Measurements from ENCODE around the gene SIGMAR1. TPM values are rescaled to one million over a fixed set of nuclear protein-coding genes. Genes with fewer than 3 reads are reported as not detected.

SIGMAR1 gene
- total and polyA plus RNA-seq, 8 donors = 36.0 to 72.1 (median 45.0) TPM

DNA sequence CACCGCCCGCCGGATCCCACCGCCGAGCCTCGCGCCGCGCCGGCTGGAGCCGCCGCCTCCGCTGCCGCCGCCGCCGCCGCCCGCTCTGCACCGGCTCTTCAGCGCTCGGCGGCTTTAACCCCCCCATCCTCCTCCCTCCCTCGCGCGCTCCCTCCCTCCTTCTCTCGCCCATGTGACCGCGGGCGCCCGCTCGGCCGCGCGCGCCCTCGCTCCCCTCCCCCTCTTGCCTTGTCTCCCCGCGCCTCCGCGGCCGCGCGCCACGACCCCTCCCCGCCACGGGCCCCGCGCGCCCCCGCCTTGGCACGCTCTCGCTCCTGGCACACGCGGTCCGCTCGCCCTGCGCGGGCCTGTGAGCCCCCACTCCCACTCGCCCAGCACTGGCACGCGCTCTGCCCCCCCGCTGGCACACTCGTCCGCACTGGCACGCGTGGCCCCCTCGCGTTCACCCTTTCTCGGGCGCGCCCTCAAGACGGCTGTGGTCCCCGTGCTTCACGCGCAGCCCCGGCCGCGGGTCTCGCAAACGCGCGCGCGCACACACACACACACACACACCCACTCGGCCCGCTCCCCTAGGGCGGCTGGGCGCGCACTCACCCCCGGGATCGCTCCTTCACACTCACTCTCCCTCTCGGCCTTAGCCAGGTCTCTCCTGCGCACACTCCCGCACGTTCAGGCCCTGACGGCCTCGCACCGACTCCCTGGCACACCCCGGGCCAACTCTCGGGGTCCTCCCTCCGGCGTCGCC lies 47.8 kb downstream of the SIGMAR1 start, which contains the start of gene CNTFR:
CNTFR (minus strand) TSS at position 89 of the 745 bp plus-strand sequence. CDS start 20,743 bp downstream, outside the sequence.
- TF ChIP-seq, protein P1, sequence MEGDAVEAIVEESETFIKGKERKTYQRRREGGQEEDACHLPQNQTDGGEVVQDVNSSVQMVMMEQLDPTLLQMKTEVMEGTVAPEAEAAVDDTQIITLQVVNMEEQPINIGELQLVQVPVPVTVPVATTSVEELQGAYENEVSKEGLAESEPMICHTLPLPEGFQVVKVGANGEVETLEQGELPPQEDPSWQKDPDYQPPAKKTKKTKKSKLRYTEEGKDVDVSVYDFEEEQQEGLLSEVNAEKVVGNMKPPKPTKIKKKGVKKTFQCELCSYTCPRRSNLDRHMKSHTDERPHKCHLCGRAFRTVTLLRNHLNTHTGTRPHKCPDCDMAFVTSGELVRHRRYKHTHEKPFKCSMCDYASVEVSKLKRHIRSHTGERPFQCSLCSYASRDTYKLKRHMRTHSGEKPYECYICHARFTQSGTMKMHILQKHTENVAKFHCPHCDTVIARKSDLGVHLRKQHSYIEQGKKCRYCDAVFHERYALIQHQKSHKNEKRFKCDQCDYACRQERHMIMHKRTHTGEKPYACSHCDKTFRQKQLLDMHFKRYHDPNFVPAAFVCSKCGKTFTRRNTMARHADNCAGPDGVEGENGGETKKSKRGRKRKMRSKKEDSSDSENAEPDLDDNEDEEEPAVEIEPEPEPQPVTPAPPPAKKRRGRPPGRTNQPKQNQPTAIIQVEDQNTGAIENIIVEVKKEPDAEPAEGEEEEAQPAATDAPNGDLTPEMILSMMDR (IDR thresholded peaks at IDR 0.05) = no peak
- intact Hi-C loops (cut with DNase I) = loop anchor here in 1 of 2 donors (5.0 kb wide), 1 partner anchor 43 kb away; no protein-coding TSS in a partner anchor
- Histone ChIP-seq H3K9me3 (no peaks in the 10 kb centered on the region), H3K36me3 (no peaks in the 10 kb centered on the region), H3K27ac (no peak within 1 kb of the TSS), H3K4me1 (peaks cover 21 to 45% of the 10 kb centered on the region in 2 donors), H3K4me3 (peak within 1 kb of the TSS; percentile 15 to 30), H3K27me3 (peaks cover 52 to 100% of the 10 kb centered on the region in 2 donors)
- DNase-seq (peak in 1 of 4 donors; percentile 81), ATAC-seq (no peak)

GRCh38 chr9:34588671-34589635 lies 48.6 kb downstream of the SIGMAR1 start:
- TF ChIP-seq, protein P1 (IDR thresholded peaks at IDR 0.05) = no peak
- DNase-seq = no peak
- Histone ChIP-seq H3K27me3 (peaks cover 58 to 100% of the 10 kb centered on the region in 2 donors), H3K4me3 (peak overlapping the region in 1 of 2 donors; percentile 2), H3K27ac (no peak overlapping the region), H3K9me3 (no peaks in the 10 kb centered on the region), H3K4me1 (peaks cover 21 to 45% of the 10 kb centered on the region in 2 donors), H3K36me3 (no peaks in the 10 kb centered on the region)
- intact Hi-C loops (cut with DNase I) = no loop called here
- no peak for ATAC-seq

- H3K4me1 ChIP-seq = peaks cover 17 to 36% of the 10 kb centered on the region in 2 donors
- intact Hi-C loops (cut with DNase I) = no loop called here
- H3K4me3 ChIP-seq = no peak overlapping the region
- no peak for ATAC-seq
- no peaks in the 10 kb centered on the region for H3K36me3 ChIP-seq
- H3K9me3 ChIP-seq = no peaks in the 10 kb centered on the region
- no peak overlapping the region for H3K27ac ChIP-seq
- TF ChIP-seq, protein P1 (IDR thresholded peaks at IDR 0.05) = no peak
- no peak for DNase-seq
- peaks cover 47 to 100% of the 10 kb centered on the region in 2 donors for H3K27me3 ChIP-seq
Observed at GRCh38 chr9:34587271-34587670, 50.3 kb downstream of the SIGMAR1 start.

GRCh38 chr9:34585946-34586669 lies 51.5 kb downstream of the SIGMAR1 start:
- Histone ChIP-seq H3K4me3 (no peak overlapping the region), H3K27ac (no peak overlapping the region), H3K27me3 (peaks cover 39 to 100% of the 10 kb centered on the region in 2 donors), H3K36me3 (no peaks in the 10 kb centered on the region), H3K9me3 (no peaks in the 10 kb centered on the region), H3K4me1 (peaks cover 9 to 25% of the 10 kb centered on the region in 2 donors)
- ATAC-seq (no peak), DNase-seq (no peak)
- intact Hi-C loops (cut with DNase I) = no loop called here
- TF ChIP-seq, protein P1 (IDR thresholded peaks at IDR 0.05) = no peak

Measured in left lung (tissue), 10 donors.